HL-60 (cell line): ENCODE results near the gene CHD9.
"Not testable (repeated sequence)": the region's sequence is repeated elsewhere in the genome, so short reads cannot be mapped to it uniquely, and the experiment has no call there.

Experiments
- GABPA ChIP-seq: IDR thresholded peaks from 2 replicates; pipeline ENCODE4 v1.6.1; 2012; ENCODE audit warnings: low read depth
- POLR2AphosphoS5 ChIP-seq: IDR thresholded peaks from 2 replicates; pipeline ENCODE4 v1.6.1; 2012; ENCODE audit warnings: low read depth
- TF ChIP-seq, protein P1 (sequence below): IDR thresholded peaks from one replicate; pipeline ENCODE4 v1.5.1; 2011; ENCODE audit warnings: low read length, control low read depth, inconsistent platforms; ENCODE audit not compliant: insufficient read depth

DNA sequence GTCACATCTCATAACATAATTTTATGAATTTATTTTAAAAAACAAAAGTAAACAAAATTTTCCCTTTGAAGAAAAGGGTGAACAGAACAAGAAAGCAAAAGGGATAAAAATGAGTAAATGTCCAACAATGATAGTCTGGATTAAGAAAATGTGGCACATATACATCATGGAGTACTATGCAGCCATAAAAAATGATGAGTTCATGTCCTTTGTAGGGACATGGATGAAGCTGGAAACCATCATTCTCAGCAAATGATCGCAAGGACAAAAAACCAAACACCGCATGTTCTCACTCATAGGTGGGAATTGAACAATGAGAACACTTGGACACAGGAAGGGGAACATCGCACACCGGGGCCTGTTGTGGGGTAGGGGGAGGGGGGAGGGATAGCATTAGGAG, 3.5 kb upstream of the CHD9 start:
- TF ChIP-seq, protein P1, sequence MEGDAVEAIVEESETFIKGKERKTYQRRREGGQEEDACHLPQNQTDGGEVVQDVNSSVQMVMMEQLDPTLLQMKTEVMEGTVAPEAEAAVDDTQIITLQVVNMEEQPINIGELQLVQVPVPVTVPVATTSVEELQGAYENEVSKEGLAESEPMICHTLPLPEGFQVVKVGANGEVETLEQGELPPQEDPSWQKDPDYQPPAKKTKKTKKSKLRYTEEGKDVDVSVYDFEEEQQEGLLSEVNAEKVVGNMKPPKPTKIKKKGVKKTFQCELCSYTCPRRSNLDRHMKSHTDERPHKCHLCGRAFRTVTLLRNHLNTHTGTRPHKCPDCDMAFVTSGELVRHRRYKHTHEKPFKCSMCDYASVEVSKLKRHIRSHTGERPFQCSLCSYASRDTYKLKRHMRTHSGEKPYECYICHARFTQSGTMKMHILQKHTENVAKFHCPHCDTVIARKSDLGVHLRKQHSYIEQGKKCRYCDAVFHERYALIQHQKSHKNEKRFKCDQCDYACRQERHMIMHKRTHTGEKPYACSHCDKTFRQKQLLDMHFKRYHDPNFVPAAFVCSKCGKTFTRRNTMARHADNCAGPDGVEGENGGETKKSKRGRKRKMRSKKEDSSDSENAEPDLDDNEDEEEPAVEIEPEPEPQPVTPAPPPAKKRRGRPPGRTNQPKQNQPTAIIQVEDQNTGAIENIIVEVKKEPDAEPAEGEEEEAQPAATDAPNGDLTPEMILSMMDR, result not testable (repeated sequence)
- not testable (repeated sequence) for TF ChIP-seq POLR2AphosphoS5, GABPA
